Immature natural killer cell (primary cell): ENCODE data around the gene DNAJA3. TPM values are rescaled to one million over a fixed set of nuclear protein-coding genes. Genes with fewer than 3 reads are reported as not detected.

ENCODE experiments used
- DNase-seq, 3 donors: peaks; one replicate each; pipeline ENCODE4 v3.0.0; 2022; ENCODE audit warnings: mixed read lengths in 1 of 3
- H3K27ac Mint-ChIP-seq, 6 donors: one replicate each; pipeline ENCODE4 v1.8.0; 2020; ENCODE audit warnings: mixed read lengths in 6 of 6, mild to moderate bottlenecking in 5 of 6, inconsistent platforms in 4 of 6, moderate library complexity in 3 of 6
- H3K27me3 Mint-ChIP-seq, 3 donors: one replicate each; pipeline ENCODE4 v1.8.0; 2020 to 2021; ENCODE audit warnings: low read depth in 3 of 3, mild to moderate bottlenecking in 3 of 3, mixed read lengths in 3 of 3, moderate library complexity in 3 of 3, inconsistent platforms in 1 of 3
- H3K36me3 Mint-ChIP-seq, 3 donors: one replicate each; pipeline ENCODE4 v1.8.0; 2020; ENCODE audit warnings: mixed read lengths in 3 of 3, inconsistent platforms in 2 of 3, mild to moderate bottlenecking in 2 of 3
- H3K4me1 Mint-ChIP-seq, 2 donors: one replicate each; pipeline ENCODE4 v1.8.0; 2020; ENCODE audit warnings: inconsistent platforms in 2 of 2, mild to moderate bottlenecking in 2 of 2, mixed read lengths in 2 of 2, moderate library complexity in 1 of 2
- H3K4me3 Mint-ChIP-seq, 5 donors: one replicate each; pipeline ENCODE4 v1.8.0; 2020; ENCODE audit warnings: mild to moderate bottlenecking in 5 of 5, mixed read lengths in 5 of 5, inconsistent platforms in 3 of 5, moderate library complexity in 3 of 5
- H3K9me3 Mint-ChIP-seq, 6 donors: one replicate each; pipeline ENCODE4 v1.8.0; 2020; ENCODE audit warnings: mild to moderate bottlenecking in 6 of 6, mixed read lengths in 6 of 6, inconsistent platforms in 4 of 6, moderate library complexity in 3 of 6
- polyA plus RNA-seq, 3 donors: library from polyadenylated mRNA; unstranded; fragments of 300-500 nt; fragmentation: Illumina TruSeq; gene quantifications; one replicate each; pipeline ENCODE4 v1.2.3, GENCODE V29; 2021

Gene DNAJA3
- polyA plus RNA-seq, 3 donors from 2014 or later = 32.7 to 42.4 (median 38.7) TPM

DNA sequence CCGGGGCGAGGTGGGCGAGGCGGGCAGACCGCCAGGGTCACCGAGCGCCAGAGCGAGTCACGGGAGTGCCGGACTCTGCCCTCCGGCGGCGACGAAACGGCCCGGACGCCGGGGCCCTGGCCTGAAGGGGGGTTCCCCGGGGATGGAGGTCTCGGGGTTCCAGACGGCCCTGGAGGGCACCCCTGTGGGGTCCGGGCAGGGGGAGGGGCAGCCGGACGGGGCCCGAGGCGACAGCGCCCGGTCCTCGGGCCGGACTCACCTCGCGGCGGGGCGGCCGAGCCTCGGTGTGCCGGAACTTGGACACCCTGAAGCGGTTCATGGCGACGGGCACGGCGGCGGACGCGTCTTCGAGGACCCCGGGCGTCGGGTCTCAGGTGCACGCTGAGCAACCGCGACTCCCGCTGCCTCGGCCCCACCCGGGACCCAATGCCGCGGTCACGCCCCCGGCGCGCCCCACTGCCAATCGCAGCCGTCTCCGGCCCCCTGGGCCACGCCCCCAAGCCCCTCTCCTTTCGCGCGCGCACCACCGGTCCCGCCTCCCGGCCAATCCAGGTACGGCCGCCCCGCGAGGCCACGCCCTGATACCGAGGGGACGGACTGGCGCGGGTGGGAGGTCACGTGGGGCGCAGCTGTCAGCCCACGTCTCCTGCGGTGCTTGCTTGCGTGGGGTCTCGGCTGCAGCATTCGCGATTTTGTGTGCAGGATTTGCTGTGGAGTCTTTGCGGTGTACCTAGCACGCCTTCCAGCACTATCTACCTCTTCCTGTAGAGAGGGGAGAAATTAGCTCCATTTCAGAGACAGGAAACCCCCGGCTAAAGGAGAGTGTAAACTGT is 9.3 kb upstream of the DNAJA3 start, which contains the start of gene CORO7:
Gene CORO7, minus strand, starts transcription at position 397 of the 833 bp plus-strand sequence. Its CDS starts 78 bp downstream, at position 319.
- Mint-ChIP-seq H3K36me3 (peaks cover 0 to 7% (median 0%) of the 10 kb centered on the region in 3 donors), H3K4me3 (peak within 1 kb of the TSS; percentile 88 to 97 (median 95)), H3K9me3 (no peaks in the 10 kb centered on the region), H3K4me1 (peaks cover 41 to 47% of the 10 kb centered on the region in 2 donors), H3K27ac (peak within 1 kb of the TSS; percentile 96 to 99 (median 98)), H3K27me3 (peaks cover 25 to 40% (median 26%) of the 10 kb centered on the region in 3 donors)
- peak; percentile 100 for DNase-seq

DNA sequence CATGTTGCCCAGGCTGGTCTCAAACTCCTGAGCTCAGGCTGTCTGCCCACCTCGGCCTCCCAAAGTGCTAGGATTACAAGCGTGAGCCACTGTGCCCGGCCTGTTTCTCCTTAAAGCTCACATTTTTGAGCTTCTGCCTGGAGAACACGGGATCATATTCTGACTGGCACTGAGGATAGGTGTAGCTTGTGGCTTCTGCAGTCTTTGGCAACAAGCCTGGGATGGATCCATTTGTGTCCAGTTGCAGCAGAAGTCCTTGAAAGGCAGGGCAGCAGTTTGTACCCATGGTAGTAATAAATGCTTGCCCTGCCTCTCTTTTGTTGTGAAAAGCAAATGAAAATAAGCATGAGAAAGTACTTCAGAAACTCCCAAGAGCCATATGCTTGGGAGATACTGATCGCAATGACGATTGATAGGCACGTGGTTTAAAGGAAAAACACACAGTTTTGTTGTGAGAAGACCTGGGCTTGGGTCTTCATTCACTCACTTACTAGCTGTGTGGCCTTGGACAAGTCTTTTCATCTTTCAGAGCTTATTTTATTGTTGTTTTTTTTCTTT is 6.2 kb upstream of the DNAJA3 start:
- Mint-ChIP-seq H3K27ac (no peak overlapping the region), H3K36me3 (no peaks in the 10 kb centered on the region), H3K9me3 (no peaks in the 10 kb centered on the region), H3K4me3 (no peak overlapping the region), H3K4me1 (peaks cover 19 to 24% of the 10 kb centered on the region in 2 donors), H3K27me3 (peaks cover 19 to 23% (median 22%) of the 10 kb centered on the region in 3 donors)
- no peak for DNase-seq

- H3K4me3 Mint-ChIP-seq = no peak overlapping the region
- no peaks in the 10 kb centered on the region for H3K9me3 Mint-ChIP-seq
- H3K4me1 Mint-ChIP-seq = peaks cover 17 to 20% of the 10 kb centered on the region in 2 donors
- H3K27me3 Mint-ChIP-seq = peaks cover 13 to 17% (median 15%) of the 10 kb centered on the region in 3 donors
- H3K27ac Mint-ChIP-seq = peak overlapping the region in 3 of 6 donors; percentile 9 to 79 (median 72)
- no peaks in the 10 kb centered on the region for H3K36me3 Mint-ChIP-seq
- DNase-seq = no peak
These were observed 5.1 kb upstream of the DNAJA3 start for GRCh38 chr16:4420505-4421105.

DNA sequence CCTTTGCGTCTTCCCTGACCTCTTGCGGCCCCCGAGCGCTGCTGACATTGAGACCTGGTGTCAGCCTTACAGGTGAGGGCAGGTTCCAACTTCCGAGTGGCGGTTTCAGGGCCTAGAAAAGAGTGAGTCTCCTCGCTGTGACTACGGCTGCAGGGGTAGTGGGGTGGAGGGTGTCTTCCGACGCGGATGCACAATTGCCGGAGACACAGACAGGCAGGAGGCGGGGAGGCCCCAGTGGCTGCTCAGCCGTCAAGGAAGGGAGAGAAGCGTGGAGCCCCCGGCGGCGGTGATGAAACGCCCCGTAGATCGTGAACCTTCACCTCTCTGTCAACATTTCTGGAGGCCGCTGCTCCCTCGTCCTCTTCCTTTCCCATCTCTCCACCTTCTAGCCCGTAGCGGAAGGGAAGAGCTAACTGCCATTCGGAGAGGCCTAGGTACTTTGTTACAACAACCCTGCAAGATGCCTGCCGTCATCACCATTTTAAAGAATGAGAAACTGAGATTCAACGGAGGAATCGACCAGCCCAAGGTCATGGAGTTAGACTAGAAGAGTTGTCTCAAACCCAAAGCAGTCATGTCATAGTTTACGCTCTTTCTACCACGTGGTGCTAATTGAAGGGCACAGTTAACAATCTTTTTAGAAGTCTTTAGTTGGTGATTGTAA is 485 bp downstream of the DNAJA3 start:
- Mint-ChIP-seq H3K27ac (peak overlapping the region; percentile 93 to 99 (median 99)), H3K4me3 (peak overlapping the region; percentile 94 to 100 (median 96)), H3K4me1 (peaks cover 29 to 31% of the 10 kb centered on the region in 2 donors), H3K36me3 (peaks cover 0 to 3% (median 0%) of the 10 kb centered on the region in 3 donors), H3K27me3 (peaks cover 9 to 11% (median 9%) of the 10 kb centered on the region in 3 donors), H3K9me3 (no peaks in the 10 kb centered on the region)
- no peak for DNase-seq

DNA sequence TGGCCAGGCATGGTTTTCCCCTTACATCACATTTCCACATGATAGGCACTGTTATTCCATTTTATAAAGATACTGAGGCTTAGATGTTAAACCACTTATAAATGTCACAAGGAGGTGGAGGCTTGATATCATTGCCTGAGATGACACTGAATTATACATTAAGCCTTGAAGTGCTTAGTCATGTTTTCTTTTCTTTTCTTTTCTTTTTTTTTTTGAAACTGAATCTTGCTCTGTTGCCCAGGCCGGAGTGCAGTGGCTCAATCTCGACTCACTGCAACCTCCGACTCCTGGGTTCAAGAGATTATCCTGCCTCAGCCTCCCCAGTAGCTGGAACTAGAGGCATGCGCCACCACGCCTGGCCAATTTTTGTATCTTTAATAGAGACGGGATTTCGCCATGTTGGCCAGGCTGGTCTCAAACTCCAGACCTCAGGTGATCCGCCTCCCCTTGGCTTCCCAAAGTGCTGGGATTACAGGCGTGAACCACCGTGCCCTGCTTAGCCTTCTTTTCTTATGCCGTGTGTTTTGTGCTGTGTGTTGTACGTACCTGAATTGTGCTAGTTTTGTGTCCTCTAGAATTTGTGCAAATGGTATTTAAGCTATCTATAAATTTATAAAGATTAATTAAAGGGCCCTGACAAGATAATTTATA is 1.2 kb downstream of the DNAJA3 start:
- Mint-ChIP-seq H3K36me3 (peaks cover 0 to 3% (median 0%) of the 10 kb centered on the region in 3 donors), H3K27me3 (peaks cover 9 to 11% (median 9%) of the 10 kb centered on the region in 3 donors), H3K9me3 (no peaks in the 10 kb centered on the region), H3K27ac (peak overlapping the region; percentile 93 to 99 (median 99)), H3K4me3 (peak overlapping the region; percentile 94 to 100 (median 96)), H3K4me1 (peaks cover 29 to 31% of the 10 kb centered on the region in 2 donors)
- no peak for DNase-seq

DNA sequence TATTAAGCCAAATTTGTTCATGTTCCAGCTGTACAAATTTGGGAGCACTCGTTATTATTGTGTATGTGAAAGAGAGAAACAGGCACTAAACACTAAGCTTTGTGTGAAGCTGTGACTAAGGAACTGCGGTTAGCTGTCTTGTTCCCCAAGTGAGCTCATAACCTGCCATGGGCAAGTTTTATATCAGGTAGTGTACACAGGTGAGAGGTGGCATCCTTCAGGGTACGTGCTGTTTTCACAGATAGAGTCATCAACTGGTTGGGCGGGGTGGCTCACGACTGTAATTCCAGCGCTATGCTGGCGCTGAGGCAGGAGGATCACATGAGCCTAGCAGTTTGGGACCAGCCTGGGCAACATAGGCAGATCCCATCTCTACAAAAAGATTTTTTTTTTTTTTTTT is 2.8 kb downstream of the DNAJA3 start:
- Mint-ChIP-seq H3K27me3 (peaks cover 8 to 11% (median 8%) of the 10 kb centered on the region in 3 donors), H3K4me3 (peak overlapping the region in 1 of 5 donors; percentile 25), H3K36me3 (peaks cover 0 to 3% (median 0%) of the 10 kb centered on the region in 3 donors), H3K4me1 (peaks cover 29 to 31% of the 10 kb centered on the region in 2 donors), H3K27ac (peak overlapping the region in 4 of 6 donors; percentile 6 to 72 (median 46)), H3K9me3 (no peaks in the 10 kb centered on the region)
- DNase-seq = no peak

- H3K27me3 Mint-ChIP-seq = peaks cover 1 to 3% (median 2%) of the 10 kb centered on the region in 3 donors
- no peak for DNase-seq
- no peak overlapping the region for H3K4me3 Mint-ChIP-seq
- peaks cover 19 to 21% of the 10 kb centered on the region in 2 donors for H3K4me1 Mint-ChIP-seq
- H3K27ac Mint-ChIP-seq = no peak overlapping the region
- no peaks in the 10 kb centered on the region for H3K9me3 Mint-ChIP-seq
- peaks cover 7 to 14% (median 12%) of the 10 kb centered on the region in 3 donors for H3K36me3 Mint-ChIP-seq
These were observed 5.4 kb downstream of the DNAJA3 start for GRCh38 chr16:4431023-4431422.

GRCh38 chr16:4433228-4433627 is 7.6 kb downstream of the DNAJA3 start:
- Mint-ChIP-seq H3K27me3 (peaks cover 0 to 3% (median 0%) of the 10 kb centered on the region in 3 donors), H3K4me1 (peaks cover 4% of the 10 kb centered on the region in 2 donors), H3K27ac (no peak overlapping the region), H3K9me3 (no peaks in the 10 kb centered on the region), H3K4me3 (no peak overlapping the region), H3K36me3 (peaks cover 10 to 25% (median 18%) of the 10 kb centered on the region in 3 donors)
- no peak for DNase-seq

DNA sequence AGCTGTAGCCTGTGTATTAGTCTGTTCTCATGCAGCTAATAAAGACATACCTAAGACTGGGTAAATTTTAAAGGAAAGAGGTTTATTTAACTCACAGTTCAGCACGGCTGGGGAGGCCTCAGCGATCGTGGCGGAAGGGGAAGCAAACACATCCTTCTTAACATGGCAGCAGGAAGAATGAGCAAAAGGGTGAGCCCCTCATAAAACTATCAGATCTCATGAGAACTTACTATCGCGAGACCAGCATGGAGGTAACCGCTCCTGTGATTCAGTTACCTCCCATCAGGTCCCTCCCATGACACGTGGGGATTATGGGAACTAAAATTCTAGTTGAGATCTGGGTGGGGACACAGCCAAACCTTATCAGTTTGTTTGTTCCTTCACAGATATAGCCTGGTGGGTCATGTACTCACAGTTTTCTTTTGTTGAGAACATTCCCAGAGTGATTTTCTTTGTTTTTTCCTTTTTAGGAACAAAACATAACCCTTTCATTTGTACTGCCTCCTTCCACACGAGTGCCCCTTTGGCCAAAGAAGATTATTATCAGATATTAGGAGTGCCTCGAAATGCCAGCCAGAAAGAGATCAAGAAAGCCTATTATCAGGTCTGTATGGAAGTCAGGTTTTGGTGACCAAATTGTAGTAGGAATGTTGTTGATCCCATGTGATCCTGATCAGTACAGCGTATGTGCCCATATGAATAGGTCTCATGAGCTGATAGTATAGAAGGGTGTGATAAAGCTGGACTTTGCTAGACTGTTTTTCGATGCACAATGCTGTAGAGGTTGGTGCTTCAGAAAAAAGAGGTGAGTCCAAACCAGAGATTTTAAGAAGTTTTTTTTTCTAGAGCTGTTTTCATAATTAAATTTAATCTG is 8.5 kb downstream of the DNAJA3 start:
- no peaks in the 10 kb centered on the region for H3K27me3 Mint-ChIP-seq
- H3K27ac Mint-ChIP-seq = peak overlapping the region in 4 of 6 donors; percentile 9 to 61 (median 30)
- no peaks in the 10 kb centered on the region for H3K9me3 Mint-ChIP-seq
- no peak overlapping the region for H3K4me3 Mint-ChIP-seq
- H3K36me3 Mint-ChIP-seq = peaks cover 10 to 28% (median 15%) of the 10 kb centered on the region in 3 donors
- H3K4me1 Mint-ChIP-seq = no peaks in the 10 kb centered on the region
- no peak for DNase-seq

DNA sequence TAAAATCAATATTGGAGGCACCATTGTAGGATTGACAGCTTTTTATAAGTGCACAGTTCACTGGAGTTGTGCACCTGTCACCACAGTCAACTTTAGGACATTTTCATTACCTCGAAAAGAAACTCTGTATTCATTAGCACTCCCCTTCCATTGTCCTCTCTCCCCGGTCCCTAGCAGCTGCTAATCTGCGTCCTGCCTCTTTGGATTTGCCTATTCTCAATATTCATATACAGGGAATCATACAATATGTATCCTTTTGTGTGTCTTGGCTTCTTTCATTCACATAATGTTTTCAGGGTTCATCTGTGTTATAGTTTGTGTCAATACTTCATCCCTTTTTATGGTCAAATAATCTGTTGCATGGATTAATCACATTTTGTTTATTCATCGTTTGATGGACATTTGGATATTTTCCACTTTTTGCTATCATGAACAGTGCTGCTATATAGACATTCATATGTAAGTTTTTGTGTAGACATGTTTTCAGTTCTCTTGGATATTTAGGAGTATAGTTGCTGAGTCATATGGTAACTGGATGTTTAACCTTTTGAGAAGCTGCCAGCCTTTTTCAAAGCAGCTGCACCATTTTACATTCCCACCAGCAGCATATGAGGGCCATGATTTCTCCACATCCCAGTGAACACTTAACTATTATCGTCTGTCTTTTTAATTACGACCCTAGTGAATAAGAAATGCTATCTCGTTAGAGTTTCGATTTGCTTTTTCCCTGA is 9.8 kb downstream of the DNAJA3 start:
- Mint-ChIP-seq H3K4me1 (no peaks in the 10 kb centered on the region), H3K27ac (no peak overlapping the region), H3K9me3 (no peaks in the 10 kb centered on the region), H3K27me3 (peaks cover 0 to 2% (median 0%) of the 10 kb centered on the region in 3 donors), H3K4me3 (no peak overlapping the region), H3K36me3 (peaks cover 13 to 32% (median 15%) of the 10 kb centered on the region in 3 donors)
- no peak for DNase-seq

DNA sequence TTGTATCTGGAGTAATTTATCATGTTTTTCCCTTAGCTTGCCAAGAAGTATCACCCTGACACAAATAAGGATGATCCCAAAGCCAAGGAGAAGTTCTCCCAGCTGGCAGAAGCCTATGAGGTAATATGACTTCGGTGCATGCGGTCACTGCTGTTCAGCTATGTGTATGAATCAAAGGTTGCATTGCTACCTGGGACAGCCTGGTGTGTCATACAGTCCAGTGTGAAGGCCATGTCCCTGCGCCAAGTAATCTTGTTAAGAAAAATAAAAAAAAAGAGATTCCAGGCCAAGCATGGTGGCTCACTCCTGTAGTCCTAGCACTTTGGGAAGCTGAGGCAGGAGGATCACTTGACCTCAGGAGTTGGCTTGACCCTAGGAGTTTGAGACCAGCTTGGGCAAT is 11.7 kb downstream of the DNAJA3 start:
- DNase-seq = no peak
- H3K4me3 Mint-ChIP-seq = no peak overlapping the region
- no peaks in the 10 kb centered on the region for H3K4me1 Mint-ChIP-seq
- H3K36me3 Mint-ChIP-seq = peaks cover 15 to 47% (median 25%) of the 10 kb centered on the region in 3 donors
- H3K9me3 Mint-ChIP-seq = no peaks in the 10 kb centered on the region
- no peak overlapping the region for H3K27ac Mint-ChIP-seq
- peaks cover 0 to 2% (median 0%) of the 10 kb centered on the region in 3 donors for H3K27me3 Mint-ChIP-seq

GRCh38 chr16:4442371-4442770 is 16.7 kb downstream of the DNAJA3 start:
- DNase-seq = no peak
- Mint-ChIP-seq H3K27ac (no peak overlapping the region), H3K36me3 (peaks cover 5 to 62% (median 33%) of the 10 kb centered on the region in 3 donors), H3K4me3 (no peak overlapping the region), H3K4me1 (no peaks in the 10 kb centered on the region), H3K27me3 (peaks cover 2 to 7% (median 2%) of the 10 kb centered on the region in 3 donors), H3K9me3 (peaks cover 0 to 1% (median 0%) of the 10 kb centered on the region in 6 donors)
